GM23248 (cell line): Measurements from ENCODE around the gene MCRIP2. TPM values are rescaled to one million over a fixed set of nuclear protein-coding genes. Genes with fewer than 3 reads are reported as not detected.

Experiments
- DNase-seq: peaks from one replicate; pipeline ENCODE4 v3.0.0-alpha.2; 2015
- H2AFZ ChIP-seq: fragments of 200-600 bp; sonication (generic); 2 replicates; pipeline ENCODE4 v1.6.1; 2016; ENCODE audit warnings: antibody characterized with exemption
- H3F3A ChIP-seq: fragments of 200-600 bp; sonication (generic); 2 replicates; pipeline ENCODE4 v1.6.1; 2016; ENCODE audit warnings: mild to moderate bottlenecking, antibody characterized with exemption, mixed run types; ENCODE audit not compliant: insufficient read depth
- H3K27ac ChIP-seq: fragments of 200-600 bp; sonication (generic); 2 replicates; pipeline ENCODE4 v1.5.1; 2016; ENCODE audit warnings: mild to moderate bottlenecking
- H3K27me3 ChIP-seq: fragments of 200-600 bp; sonication (generic); replicated peaks from 2 replicates; pipeline ENCODE4 v1.6.1; 2016; ENCODE audit warnings: mild to moderate bottlenecking; ENCODE audit not compliant: insufficient read depth
- H3K36me3 ChIP-seq: fragments of 200-600 bp; sonication (generic); 2 replicates; pipeline ENCODE4 v1.6.1; 2016; ENCODE audit warnings: low read depth, mild to moderate bottlenecking
- H3K4me1 ChIP-seq: fragments of 200-600 bp; sonication (generic); 2 replicates; pipeline ENCODE4 v1.6.1; 2016; ENCODE audit warnings: mild to moderate bottlenecking; ENCODE audit not compliant: insufficient read depth
- H3K4me2 ChIP-seq: fragments of 200-600 bp; sonication (generic); one replicate; pipeline ENCODE4 v1.6.1; 2016; ENCODE audit warnings: mild to moderate bottlenecking; ENCODE audit not compliant: unreplicated experiment
- H3K4me3 ChIP-seq: fragments of 200-600 bp; sonication (generic); 2 replicates; pipeline ENCODE4 v1.5.1; 2016; ENCODE audit warnings: mild to moderate bottlenecking
- H3K79me2 ChIP-seq: fragments of 200-600 bp; sonication (generic); 2 replicates; pipeline ENCODE4 v1.6.1; 2016; ENCODE audit warnings: mild to moderate bottlenecking; ENCODE audit not compliant: insufficient read depth
- H3K9ac ChIP-seq: fragments of 200-600 bp; sonication (generic); 2 replicates; pipeline ENCODE4 v1.6.1; 2016; ENCODE audit warnings: mild to moderate bottlenecking
- H3K9me2 ChIP-seq: fragments of 200-600 bp; sonication (generic); 2 replicates; pipeline ENCODE4 v1.6.1; 2016; ENCODE audit warnings: mixed run types, mild to moderate bottlenecking, moderate library complexity; ENCODE audit not compliant: insufficient read depth
- H3K9me3 ChIP-seq: fragments of 200-600 bp; sonication (generic); one replicate; pipeline ENCODE4 v1.6.1; 2017; ENCODE audit warnings: low read depth
- H4K20me1 ChIP-seq: fragments of 200-600 bp; sonication (generic); 2 replicates; pipeline ENCODE4 v1.6.0; 2016; ENCODE audit not compliant: insufficient read depth
- EZH2 ChIP-seq: fragments of 200-600 bp; sonication (generic); IDR thresholded peaks from 2 replicates; pipeline ENCODE4 v1.6.1; 2018; ENCODE audit warnings: antibody characterized with exemption, mild to moderate bottlenecking; ENCODE audit not compliant: insufficient read depth, poor library complexity, severe bottlenecking
- EZH2phosphoT487 ChIP-seq: fragments of 200-600 bp; sonication (generic); IDR thresholded peaks from 2 replicates; pipeline ENCODE4 v1.6.1; 2018; ENCODE audit warnings: antibody characterized with exemption, moderate library complexity, mild to moderate bottlenecking, low read depth; ENCODE audit not compliant: insufficient read depth
- WGBS, 2 experiments: methylation state at CpG; one replicate each; pipeline ENCODE4 v1.1.6; 2015 to 2017; ENCODE audit warnings: low lambda C conversion rate in 2 of 2, low coverage in 1 of 2; ENCODE audit errors: missing lambda C conversion rate in 2 of 2; 5-methylcytosine and 5-hydroxymethylcytosine counted together
- in situ Hi-C: fragments of 300-500 bp; cut with MboI; formaldehyde crosslinking; loops from 2 replicates; pipeline ENCODE4 v1.15.0; 2020
- polyA plus RNA-seq: library from polyadenylated mRNA; unstranded; fragments of >200 nt; fragmentation: Nextera tagmentation; extraction: Ambion mirVana; gene quantifications from 2 replicates; pipeline ENCODE4 v1.2.1, GENCODE V29; 2016
- total RNA-seq: library from RNA; depleted of rRNA; stranded (reverse); fragments of >200 nt; shearing (Covaris generic); gene quantifications from 2 replicates; pipeline ENCODE4 v1.2.3, GENCODE V29; 2014

The MCRIP2 gene
- total and polyA plus RNA-seq, 2 experiments from 2014 or later = 22.6 to 30.4 TPM

DNA sequence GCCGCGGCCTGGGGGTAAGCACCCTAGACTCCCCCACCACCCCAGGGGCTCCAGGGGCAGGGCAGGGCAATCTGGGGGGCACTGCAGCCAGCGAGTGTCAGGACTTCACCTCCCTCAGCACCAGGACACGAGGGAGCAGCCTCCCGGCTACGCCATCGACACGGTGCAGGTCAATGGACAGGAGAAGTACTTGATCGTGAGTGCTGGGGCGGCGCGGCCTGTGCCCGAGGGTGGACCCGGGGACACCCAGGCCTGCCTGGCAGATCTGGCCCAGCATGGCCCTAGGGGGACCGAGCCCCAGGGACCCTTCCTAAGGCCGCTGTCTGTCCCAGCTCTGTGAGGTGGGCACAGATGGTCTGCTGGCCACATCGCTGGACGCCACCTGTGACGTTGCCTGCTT lies 30.7 kb downstream of the MCRIP2 start:
- no peaks in the 10 kb centered on the region; the same call in 1 of the 2 replicates for H3K4me1 ChIP-seq
- no peaks in the 10 kb centered on the region for H3F3A ChIP-seq
- no peak overlapping the region for H3K27ac ChIP-seq
- no peak overlapping the region for H2AFZ ChIP-seq
- no peak overlapping the region for H3K9ac ChIP-seq
- H3K9me3 ChIP-seq = no peaks in the 10 kb centered on the region
- TF ChIP-seq EZH2phosphoT487 = no peak
- TF ChIP-seq EZH2 = no peak
- no peak for DNase-seq
- no peak overlapping the region for H3K4me3 ChIP-seq
- in situ Hi-C loops = no loop called here
- no peaks in the 10 kb centered on the region for H3K9me2 ChIP-seq
- no peak overlapping the region for H3K4me2 ChIP-seq
- no peaks in the 10 kb centered on the region for H3K36me3 ChIP-seq
- H4K20me1 ChIP-seq = no peaks in the 10 kb centered on the region
- H3K27me3 ChIP-seq = no peaks in the 10 kb centered on the region
- 90 to 92% methylated on average over 14 to 19 of the region's 19 CpGs for WGBS, 2 experiments
- peaks cover 24% of the 10 kb centered on the region for H3K79me2 ChIP-seq

DNA sequence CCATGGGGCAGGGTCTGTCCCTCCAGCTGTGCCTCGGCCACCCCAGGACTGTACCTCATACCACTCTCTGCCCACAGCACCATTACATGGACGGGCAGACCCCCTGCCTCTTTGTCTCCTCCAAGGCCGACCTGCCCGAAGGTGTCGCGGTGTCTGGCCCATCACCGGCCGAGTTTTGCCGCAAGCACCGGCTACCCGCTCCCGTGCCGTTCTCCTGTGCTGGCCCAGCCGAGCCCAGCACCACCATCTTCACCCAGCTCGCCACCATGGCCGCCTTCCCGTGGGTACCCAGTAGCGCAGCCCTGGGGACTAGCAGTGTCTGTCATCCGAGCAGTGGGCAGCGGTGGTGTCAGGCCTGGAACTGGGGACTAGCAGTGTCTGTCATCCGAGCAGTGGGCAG lies 31.2 kb downstream of the MCRIP2 start:
- H3K79me2 ChIP-seq = peaks cover 24% of the 10 kb centered on the region
- H3K27ac ChIP-seq = no peak overlapping the region
- no peaks in the 10 kb centered on the region for H3K9me2 ChIP-seq
- no peak overlapping the region for H2AFZ ChIP-seq
- H3F3A ChIP-seq = no peaks in the 10 kb centered on the region
- no peak overlapping the region for H3K4me3 ChIP-seq
- in situ Hi-C loops = no loop called here
- TF ChIP-seq EZH2phosphoT487 (no peak), EZH2 (no peak)
- H4K20me1 ChIP-seq = no peaks in the 10 kb centered on the region
- no peaks in the 10 kb centered on the region for H3K36me3 ChIP-seq
- H3K9ac ChIP-seq = no peak overlapping the region
- H3K4me1 ChIP-seq = no peaks in the 10 kb centered on the region; the same call in 1 of the 2 replicates
- no peak for DNase-seq
- no peak overlapping the region for H3K4me2 ChIP-seq
- H3K9me3 ChIP-seq = no peaks in the 10 kb centered on the region
- 93 to 99% methylated on average over 20 to 21 of the region's 21 CpGs for WGBS, 2 experiments
- H3K27me3 ChIP-seq = no peaks in the 10 kb centered on the region

DNA sequence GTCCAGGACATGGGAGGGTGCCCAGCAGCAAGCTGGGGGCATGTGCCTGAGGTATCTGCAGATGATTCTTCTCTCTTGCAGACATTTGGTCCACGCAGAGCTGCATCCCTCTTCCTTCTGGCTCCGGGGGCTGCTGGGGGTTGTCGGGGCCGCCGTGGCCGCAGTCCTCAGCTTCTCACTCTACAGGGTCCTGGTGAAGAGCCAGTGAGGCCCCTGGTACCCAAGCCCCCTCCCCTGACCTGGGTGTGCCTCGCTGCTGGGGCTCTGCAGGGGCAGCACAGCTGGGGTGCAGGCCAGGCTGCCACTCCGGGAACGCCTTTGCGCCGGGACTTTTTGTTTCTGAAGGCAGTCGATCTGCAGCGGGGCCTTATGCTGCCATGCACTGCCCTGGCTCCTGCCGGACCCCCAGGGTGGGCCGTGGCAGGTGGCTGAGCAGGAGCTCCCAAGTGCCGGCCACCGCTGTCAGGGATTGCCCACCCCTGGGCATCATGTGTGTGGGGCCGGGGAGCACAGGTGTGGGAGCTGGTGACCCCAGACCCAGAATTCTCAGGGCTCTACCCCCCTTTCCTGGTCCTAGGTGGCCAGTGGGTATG lies 31.9 kb downstream of the MCRIP2 start:
- Histone ChIP-seq H3K79me2 (peaks cover 19% of the 10 kb centered on the region), H3K9me2 (no peaks in the 10 kb centered on the region), H3K27ac (no peak overlapping the region), H3K27me3 (no peaks in the 10 kb centered on the region), H3K4me3 (no peak overlapping the region), H3K9ac (no peak overlapping the region), H3K4me1 (no peaks in the 10 kb centered on the region; the same call in 1 of the 2 replicates), H3K4me2 (no peak overlapping the region), H3K36me3 (no peaks in the 10 kb centered on the region), H3F3A (no peaks in the 10 kb centered on the region), H3K9me3 (no peaks in the 10 kb centered on the region), H4K20me1 (no peaks in the 10 kb centered on the region), H2AFZ (no peak overlapping the region)
- 87 to 88% methylated on average over 18 of the region's 18 CpGs for WGBS, 2 experiments
- no peak for DNase-seq
- TF ChIP-seq EZH2phosphoT487 (no peak), EZH2 (no peak)
- in situ Hi-C loops = no loop called here

DNA sequence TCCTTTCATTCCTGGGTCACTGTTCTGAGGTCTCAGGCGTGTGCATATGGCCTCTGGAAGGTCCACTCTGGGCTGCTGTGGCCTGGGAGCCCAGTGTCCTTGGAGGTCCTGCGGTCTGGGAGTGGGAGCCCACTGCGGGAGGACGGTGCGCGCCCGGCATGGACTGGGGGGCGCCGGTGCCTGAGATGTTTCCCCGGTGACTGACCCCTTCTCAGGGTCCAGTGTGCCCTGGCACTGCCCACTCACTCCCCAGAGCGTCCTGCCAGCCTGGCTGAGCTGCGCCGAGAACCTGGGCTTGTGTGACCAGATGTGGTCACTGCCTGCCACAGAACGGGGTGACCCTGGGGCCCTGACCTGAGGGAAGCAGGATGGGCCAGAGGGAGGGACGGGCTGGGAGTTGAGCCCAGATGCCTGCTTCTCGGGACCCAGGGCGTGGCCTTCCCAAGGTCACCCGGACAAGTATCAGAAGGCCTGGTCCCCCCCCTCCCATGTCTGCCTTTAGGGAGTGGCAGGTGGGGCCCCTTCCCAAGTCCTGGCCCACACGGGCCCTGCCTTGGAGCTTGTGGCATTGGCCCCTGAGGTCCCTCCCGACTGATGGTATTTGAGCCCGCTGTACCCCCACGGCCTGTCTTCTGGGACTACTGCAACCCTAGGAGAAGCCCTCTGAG lies 32.7 kb downstream of the MCRIP2 start:
- in situ Hi-C loops = no loop called here
- Histone ChIP-seq H3K4me1 (no peaks in the 10 kb centered on the region; the same call in 1 of the 2 replicates), H3K9me2 (no peaks in the 10 kb centered on the region), H3K79me2 (peaks cover 10% of the 10 kb centered on the region), H3K9ac (no peak overlapping the region), H3K27ac (no peak overlapping the region), H3F3A (no peaks in the 10 kb centered on the region), H3K4me2 (no peak overlapping the region), H4K20me1 (no peaks in the 10 kb centered on the region), H3K27me3 (no peaks in the 10 kb centered on the region), H2AFZ (no peak overlapping the region), H3K9me3 (no peaks in the 10 kb centered on the region), H3K36me3 (no peaks in the 10 kb centered on the region), H3K4me3 (no peak overlapping the region)
- WGBS, 2 experiments = 82 to 83% methylated on average over 22 of the region's 22 CpGs
- no peak for DNase-seq
- no peak for TF ChIP-seq EZH2phosphoT487
- TF ChIP-seq EZH2 = no peak
